K562 (cell line): ENCODE data around the gene CYBRD1. TPM values are rescaled to one million over a fixed set of nuclear protein-coding genes. Genes with fewer than 3 reads are reported as not detected.

Experiments used
- ATAC-seq: fragments of 200-7000 bp; cut with Tn5 transposase; 3 replicates; pipeline ENCODE4 v1.9.1; 2020; ENCODE audit warnings: moderate library complexity
- BruUV-seq: library from RNA; stranded (reverse); fragments of 400-500 nt; replicated peaks from 2 replicates; lab custom pipeline; 2021; lab: Mats Ljungman, UMichigan
- CTCF ChIA-PET: fragments of 300-600 bp; formaldehyde crosslinking; extraction: SDS; loops from one replicate; lab custom pipeline; 2021; ENCODE audit warnings: low intra/inter-chr PET ratio; lab: Yijun Ruan, JAX
- POLR2A ChIA-PET: fragments of 300-600, 350-650 bp; sonication (Branson Sonifier 250); formaldehyde crosslinking; extraction: SDS; loops from one replicate; lab custom pipeline; 2021; ENCODE audit warnings: antibody characterized with exemption, inconsistent platforms; lab: Yijun Ruan, JAX
- DNase-seq, 4 experiments: peaks; one replicate each; pipeline versions ENCODE4 v3.0.0 to v3.0.0-alpha.2; 2011 to 2018; ENCODE audit warnings: low spot score in 3 of 4, mixed read lengths in 3 of 4; ENCODE audit errors: extremely low read depth in 1 of 4
- FAIRE-seq: peaks from 2 replicates; lab custom pipeline; 2011; peaks lifted over from hg19 to GRCh38; lab: Jason Lieb, UNC
- H2AFZ ChIP-seq: 2 replicates; pipeline ENCODE4 v1.6.0; 2011; ENCODE audit warnings: low read depth, low read length, control low read depth, inconsistent platforms
- H3K27ac ChIP-seq: fragments of 200-600 bp; 3 replicates; pipeline ENCODE4 v1.8.0; 2011; ENCODE audit warnings: low read depth, mild to moderate bottlenecking, control low read depth, inconsistent platforms, low read length, moderate library complexity, mixed read lengths; ENCODE audit errors: extremely low read depth
- H3K27me3 ChIP-seq, 2 experiments: fragments of 300-600 bp in 1 of 2; 2 replicates in 1 of 2; 3 replicates in 1 of 2; pipeline versions ENCODE4 v1.6.0 to v1.8.0; 2011; ENCODE audit warnings: inconsistent platforms in 2 of 2, low read length in 2 of 2, mild to moderate bottlenecking in 1 of 2, mixed read lengths in 1 of 2, moderate library complexity in 1 of 2; ENCODE audit not compliant: control insufficient read depth in 2 of 2, insufficient read depth in 2 of 2
- H3K36me3 ChIP-seq: fragments of 300-600 bp; 3 replicates; pipeline ENCODE4 v1.8.0; 2011; ENCODE audit warnings: mild to moderate bottlenecking, low read length, inconsistent platforms; ENCODE audit not compliant: control insufficient read depth, insufficient read depth
- H3K4me1 ChIP-seq, 2 experiments: fragments of 200-600 bp in 1 of 2; replicated peaks in 1 of 2; 2 replicates in 1 of 2; 3 replicates in 1 of 2; pipeline versions ENCODE4 v1.5.1 to v1.8.0; 2011; ENCODE audit warnings: inconsistent platforms in 2 of 2, low read length in 2 of 2, mild to moderate bottlenecking in 1 of 2, mixed read lengths in 1 of 2, moderate library complexity in 1 of 2; ENCODE audit not compliant: control insufficient read depth in 2 of 2, insufficient read depth in 2 of 2
- H3K4me2 ChIP-seq: 2 replicates; pipeline ENCODE4 v1.6.1; 2011; ENCODE audit warnings: low read length, control low read depth, inconsistent platforms, mixed read lengths; ENCODE audit not compliant: insufficient read depth
- H3K4me3 ChIP-seq: fragments of 200-600 bp; sonication (generic), shearing (Covaris generic); 2 replicates; pipeline ENCODE4 v1.5.1; 2016; ENCODE audit warnings: control low read depth, inconsistent platforms
- H3K79me2 ChIP-seq: fragments of 200-600 bp; 3 replicates; pipeline ENCODE4 v1.8.0; 2011; ENCODE audit warnings: low read length, inconsistent platforms; ENCODE audit not compliant: control insufficient read depth, insufficient read depth
- H3K9ac ChIP-seq, 2 experiments: 2 replicates each; pipeline versions ENCODE4 v1.6.0 to v1.6.1; 2011; ENCODE audit warnings: low read depth in 2 of 2, low read length in 2 of 2, control low read depth in 1 of 2, inconsistent platforms in 1 of 2, mild to moderate bottlenecking in 1 of 2, mixed read lengths in 1 of 2; ENCODE audit not compliant: insufficient read depth in 1 of 2
- H3K9me1 ChIP-seq: one replicate; pipeline ENCODE4 v1.6.0; 2011; ENCODE audit warnings: inconsistent platforms, mild to moderate bottlenecking, low read length, moderate library complexity; ENCODE audit not compliant: control insufficient read depth, insufficient read depth
- H3K9me3 ChIP-seq: replicated peaks from 2 replicates; pipeline ENCODE4 v1.5.1; 2011; ENCODE audit warnings: low read depth, low read length, inconsistent platforms; ENCODE audit not compliant: control insufficient read depth, insufficient read depth
- H4K20me1 ChIP-seq: replicated peaks from 2 replicates; pipeline ENCODE4 v1.6.1; 2011; ENCODE audit warnings: low read length, inconsistent platforms, mixed read lengths; ENCODE audit not compliant: control insufficient read depth, insufficient read depth
- ARID1B ChIP-seq: fragments of 450-650 bp; IDR thresholded peaks from 2 replicates; pipeline ENCODE4 v1.6.1; 2016; ENCODE audit warnings: antibody characterized with exemption, mild to moderate bottlenecking, inconsistent platforms
- BDP1 ChIP-seq: IDR thresholded peaks from 3 replicates; pipeline ENCODE4 v1.6.1; 2011; ENCODE audit not compliant: insufficient read length, insufficient read depth
- GATA2 ChIP-seq: sonication (generic); formaldehyde crosslinking; IDR thresholded peaks from 2 replicates; pipeline ENCODE4 v1.4.0; 2020; ENCODE audit warnings: mild to moderate bottlenecking, missing genetic modification reagents
- HDAC1 ChIP-seq, 2 experiments: fragments of 450-650 bp; IDR thresholded peaks; 2 replicates each; pipeline ENCODE4 v1.6.1; 2016 to 2017; ENCODE audit warnings: inconsistent platforms in 1 of 2, mild to moderate bottlenecking in 1 of 2, moderate library complexity in 1 of 2
- HEY1 ChIP-seq: fragments of 250-450 bp; sonication (Bioruptor Pico); IDR thresholded peaks from 2 replicates; pipeline ENCODE4 v1.5.0; 2020; ENCODE audit warnings: mild to moderate bottlenecking, moderate library complexity, borderline replicate concordance
- NFYB ChIP-seq: IDR thresholded peaks from 2 replicates; pipeline ENCODE4 v1.6.1; 2011; ENCODE audit warnings: mild to moderate bottlenecking, moderate library complexity; ENCODE audit not compliant: insufficient read length; ENCODE audit errors: extremely low read depth
- PHB ChIP-seq: fragments of 250-450 bp; sonication (Bioruptor Pico); IDR thresholded peaks from 2 replicates; pipeline ENCODE4 v1.5.0; 2021
- WGBS: fragments of 100-300 bp; shearing (Covaris generic); methylation state at CpG from one replicate; pipeline ENCODE4 v1.1.6; 2016; ENCODE audit warnings: low coverage, mixed read lengths; ENCODE audit not compliant: insufficient coverage; ENCODE audit errors: missing lambda C conversion rate; 5-methylcytosine and 5-hydroxymethylcytosine counted together
- in situ Hi-C: fragments of 300-500 bp; cut with MboI; formaldehyde crosslinking; loops from 4 replicates; pipeline ENCODE4 v1.15.0; 2018; ENCODE audit warnings: inconsistent platforms, mixed read lengths
- intact Hi-C: fragments of 100-400 bp; cut with micrococcal nuclease; formaldehyde crosslinking; loops from 2 replicates; pipeline ENCODE4 v1.14.2; 2022
- polyA plus RNA-seq, 8 experiments: library from polyadenylated mRNA; depleted of rRNA in 4 of 8; stranded (reverse) in 5 of 8; unstranded in 3 of 8; fragments of >200 nt; fragmentation: Nextera tagmentation in 2 of 8; fragmentation: Illumina TruSeq in 1 of 8; extraction: Ambion mirVana in 2 of 8; extraction: Trizol in 1 of 8; gene quantifications; 2 replicates each; pipeline versions ENCODE4 v1.2.1 to v1.2.3, GENCODE V29; 2011 to 2014; ENCODE audit warnings: inconsistent platforms in 1 of 8, missing spikeins in 1 of 8
- total RNA-seq, 7 experiments: library from RNA; depleted of rRNA in 6 of 7; stranded (reverse); fragments of >200 nt in 6 of 7; fragmentation: Illumina TruSeq in 2 of 7; extraction: Trizol in 2 of 7; gene quantifications; 2 replicates each; pipeline versions ENCODE4 v1.2.1 to v1.2.3, GENCODE V29; 2011 to 2021; ENCODE audit warnings: low replicate concordance in 1 of 7
- TF ChIP-seq, protein P1 (sequence below), 2 experiments: fragments of 450-650 bp; formaldehyde crosslinking in 1 of 2; IDR thresholded peaks; 2 replicates each; pipeline versions ENCODE4 v1.4.0 to v1.6.1; 2014 to 2020; ENCODE audit warnings: mild to moderate bottlenecking in 2 of 2, borderline replicate concordance in 1 of 2, low read depth in 1 of 2
- TF ChIP-seq, protein P2 (sequence below): fragments of 200-800 bp; sonication (Bioruptor generic); IDR thresholded peaks from 2 replicates; pipeline ENCODE4 v1.6.1; 2017; ENCODE audit warnings: missing genetic modification characterization, missing compliant biosample characterization

The CYBRD1 gene
- total and polyA plus RNA-seq, 9 of the 15 experiments (the other 6 are each of a cell fraction or from before 2014, with no cell fraction given): 9.6 to 22.4 (median 15.6) TPM

DNA sequence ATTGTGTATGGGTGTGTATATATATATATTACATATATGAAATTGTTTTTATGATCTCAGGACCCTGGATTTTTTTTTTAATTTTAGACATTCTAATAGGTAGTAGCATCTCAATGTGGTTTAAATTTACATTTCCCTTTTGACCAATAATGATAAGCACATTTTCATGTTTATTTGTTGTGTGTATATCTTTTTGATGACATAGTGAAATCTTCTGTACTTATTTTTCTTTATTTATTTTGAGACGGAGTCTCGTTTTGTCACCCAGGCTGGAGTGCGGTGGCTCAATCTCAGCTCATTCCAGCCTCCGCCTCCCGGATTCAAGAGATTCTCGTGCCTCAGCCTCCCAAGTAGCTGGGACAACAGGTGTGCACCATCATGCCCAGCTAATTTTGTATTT lies 35.1 kb upstream of the CYBRD1 start (continued):
- TF ChIP-seq HDAC1 (IDR thresholded peaks at IDR 0.05) (no peak), GATA2 (CRISPR knock-in tag) (no peak)

DNA sequence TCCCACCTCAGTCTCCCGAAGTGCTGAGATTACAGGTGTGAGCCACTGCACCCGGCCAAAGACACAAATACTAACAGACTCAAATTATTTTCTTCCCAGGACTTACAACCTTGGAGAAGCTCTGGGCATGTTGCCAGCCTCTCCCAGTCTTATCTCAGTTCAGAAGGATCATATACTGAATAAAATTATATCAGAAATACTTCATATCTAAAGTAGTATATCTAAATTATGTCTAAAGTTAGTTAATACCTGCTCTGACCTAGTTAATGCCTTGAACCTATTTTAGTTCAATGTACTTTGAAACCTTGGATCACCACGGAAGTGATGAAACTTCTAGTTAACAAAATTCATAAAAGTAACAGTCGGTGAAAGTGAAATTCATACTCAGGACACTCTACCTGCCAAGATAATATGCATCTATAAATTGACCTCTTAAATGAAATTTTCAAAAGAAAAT lies 34.4 kb upstream of the CYBRD1 start:
- Histone ChIP-seq H3K4me1 (no peaks in the 10 kb centered on the region), H3K9ac (no peak overlapping the region), H3K4me2 (no peak overlapping the region), H3K27me3 (no peaks in the 10 kb centered on the region), H2AFZ (no peak overlapping the region), H3K79me2 (no peaks in the 10 kb centered on the region), H4K20me1 (no peaks in the 10 kb centered on the region), H3K9me1 (no peaks in the 10 kb centered on the region), H3K36me3 (peaks cover 18% of the 10 kb centered on the region), H3K9me3 (no peaks in the 10 kb centered on the region; the same call in 1 of the 2 replicates), H3K4me3 (no peak overlapping the region), H3K27ac (no peak overlapping the region)
- intact Hi-C loops (no loop called here), in situ Hi-C loops (no loop called here)
- no peak for DNase-seq
- ATAC-seq: no peak
- POLR2A ChIA-PET: no interaction called here
- no peak for FAIRE-seq
- CTCF ChIA-PET: no interaction called here
- 72% methylated on average over 4 of the region's 4 CpGs for WGBS
- BruUV-seq: no TSS peak
- TF ChIP-seq, protein P1, sequence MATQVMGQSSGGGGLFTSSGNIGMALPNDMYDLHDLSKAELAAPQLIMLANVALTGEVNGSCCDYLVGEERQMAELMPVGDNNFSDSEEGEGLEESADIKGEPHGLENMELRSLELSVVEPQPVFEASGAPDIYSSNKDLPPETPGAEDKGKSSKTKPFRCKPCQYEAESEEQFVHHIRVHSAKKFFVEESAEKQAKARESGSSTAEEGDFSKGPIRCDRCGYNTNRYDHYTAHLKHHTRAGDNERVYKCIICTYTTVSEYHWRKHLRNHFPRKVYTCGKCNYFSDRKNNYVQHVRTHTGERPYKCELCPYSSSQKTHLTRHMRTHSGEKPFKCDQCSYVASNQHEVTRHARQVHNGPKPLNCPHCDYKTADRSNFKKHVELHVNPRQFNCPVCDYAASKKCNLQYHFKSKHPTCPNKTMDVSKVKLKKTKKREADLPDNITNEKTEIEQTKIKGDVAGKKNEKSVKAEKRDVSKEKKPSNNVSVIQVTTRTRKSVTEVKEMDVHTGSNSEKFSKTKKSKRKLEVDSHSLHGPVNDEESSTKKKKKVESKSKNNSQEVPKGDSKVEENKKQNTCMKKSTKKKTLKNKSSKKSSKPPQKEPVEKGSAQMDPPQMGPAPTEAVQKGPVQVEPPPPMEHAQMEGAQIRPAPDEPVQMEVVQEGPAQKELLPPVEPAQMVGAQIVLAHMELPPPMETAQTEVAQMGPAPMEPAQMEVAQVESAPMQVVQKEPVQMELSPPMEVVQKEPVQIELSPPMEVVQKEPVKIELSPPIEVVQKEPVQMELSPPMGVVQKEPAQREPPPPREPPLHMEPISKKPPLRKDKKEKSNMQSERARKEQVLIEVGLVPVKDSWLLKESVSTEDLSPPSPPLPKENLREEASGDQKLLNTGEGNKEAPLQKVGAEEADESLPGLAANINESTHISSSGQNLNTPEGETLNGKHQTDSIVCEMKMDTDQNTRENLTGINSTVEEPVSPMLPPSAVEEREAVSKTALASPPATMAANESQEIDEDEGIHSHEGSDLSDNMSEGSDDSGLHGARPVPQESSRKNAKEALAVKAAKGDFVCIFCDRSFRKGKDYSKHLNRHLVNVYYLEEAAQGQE (IDR thresholded peaks at IDR 0.05; ENCODE audit: borderline replicate concordance): no peak
- TF ChIP-seq, protein P1 (CRISPR knock-in tag; IDR thresholded peaks at IDR 0.05; ENCODE audit: low read depth): no peak
- TF ChIP-seq ARID1B: no peak
- no peak for TF ChIP-seq BDP1
- no peak for TF ChIP-seq NFYB
- TF ChIP-seq, protein P2, sequence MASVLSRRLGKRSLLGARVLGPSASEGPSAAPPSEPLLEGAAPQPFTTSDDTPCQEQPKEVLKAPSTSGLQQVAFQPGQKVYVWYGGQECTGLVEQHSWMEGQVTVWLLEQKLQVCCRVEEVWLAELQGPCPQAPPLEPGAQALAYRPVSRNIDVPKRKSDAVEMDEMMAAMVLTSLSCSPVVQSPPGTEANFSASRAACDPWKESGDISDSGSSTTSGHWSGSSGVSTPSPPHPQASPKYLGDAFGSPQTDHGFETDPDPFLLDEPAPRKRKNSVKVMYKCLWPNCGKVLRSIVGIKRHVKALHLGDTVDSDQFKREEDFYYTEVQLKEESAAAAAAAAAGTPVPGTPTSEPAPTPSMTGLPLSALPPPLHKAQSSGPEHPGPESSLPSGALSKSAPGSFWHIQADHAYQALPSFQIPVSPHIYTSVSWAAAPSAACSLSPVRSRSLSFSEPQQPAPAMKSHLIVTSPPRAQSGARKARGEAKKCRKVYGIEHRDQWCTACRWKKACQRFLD (CRISPR knock-in tag): no peak
- TF ChIP-seq PHB: no peak
- TF ChIP-seq HEY1 (CRISPR knock-in tag): no peak
